K562 (cell line): ENCODE measurements around the gene EPS8. TPM values are rescaled to one million over a fixed set of nuclear protein-coding genes. Genes with fewer than 3 reads are reported as not detected.

Experiments
- ATAC-seq: fragments of 200-7000 bp; cut with Tn5 transposase; 3 replicates; pipeline ENCODE4 v1.9.1; 2020; ENCODE audit warnings: moderate library complexity
- BruUV-seq: library from RNA; stranded (reverse); fragments of 400-500 nt; replicated peaks from 2 replicates; lab custom pipeline; 2021; lab: Mats Ljungman, UMichigan
- CTCF ChIA-PET: fragments of 300-600 bp; formaldehyde crosslinking; extraction: SDS; loops from one replicate; lab custom pipeline; 2021; ENCODE audit warnings: low intra/inter-chr PET ratio; lab: Yijun Ruan, JAX
- POLR2A ChIA-PET: fragments of 300-600, 350-650 bp; sonication (Branson Sonifier 250); formaldehyde crosslinking; extraction: SDS; loops from one replicate; lab custom pipeline; 2021; ENCODE audit warnings: antibody characterized with exemption, inconsistent platforms; lab: Yijun Ruan, JAX
- DNase-seq, 4 experiments: peaks; one replicate each; pipeline versions ENCODE4 v3.0.0 to v3.0.0-alpha.2; 2011 to 2018; ENCODE audit warnings: low spot score in 3 of 4, mixed read lengths in 3 of 4; ENCODE audit errors: extremely low read depth in 1 of 4
- FAIRE-seq: peaks from 2 replicates; lab custom pipeline; 2011; peaks lifted over from hg19 to GRCh38; lab: Jason Lieb, UNC
- H2AFZ ChIP-seq: 2 replicates; pipeline ENCODE4 v1.6.0; 2011; ENCODE audit warnings: low read depth, low read length, control low read depth, inconsistent platforms
- H3K27ac ChIP-seq: fragments of 200-600 bp; 3 replicates; pipeline ENCODE4 v1.8.0; 2011; ENCODE audit warnings: low read depth, mild to moderate bottlenecking, control low read depth, inconsistent platforms, low read length, moderate library complexity, mixed read lengths; ENCODE audit errors: extremely low read depth
- H3K27me3 ChIP-seq, 2 experiments: fragments of 300-600 bp in 1 of 2; 2 replicates in 1 of 2; 3 replicates in 1 of 2; pipeline versions ENCODE4 v1.6.0 to v1.8.0; 2011; ENCODE audit warnings: inconsistent platforms in 2 of 2, low read length in 2 of 2, mild to moderate bottlenecking in 1 of 2, mixed read lengths in 1 of 2, moderate library complexity in 1 of 2; ENCODE audit not compliant: control insufficient read depth in 2 of 2, insufficient read depth in 2 of 2
- H3K36me3 ChIP-seq: fragments of 300-600 bp; 3 replicates; pipeline ENCODE4 v1.8.0; 2011; ENCODE audit warnings: mild to moderate bottlenecking, low read length, inconsistent platforms; ENCODE audit not compliant: control insufficient read depth, insufficient read depth
- H3K4me1 ChIP-seq, 2 experiments: fragments of 200-600 bp in 1 of 2; replicated peaks in 1 of 2; 2 replicates in 1 of 2; 3 replicates in 1 of 2; pipeline versions ENCODE4 v1.5.1 to v1.8.0; 2011; ENCODE audit warnings: inconsistent platforms in 2 of 2, low read length in 2 of 2, mild to moderate bottlenecking in 1 of 2, mixed read lengths in 1 of 2, moderate library complexity in 1 of 2; ENCODE audit not compliant: control insufficient read depth in 2 of 2, insufficient read depth in 2 of 2
- H3K4me2 ChIP-seq: 2 replicates; pipeline ENCODE4 v1.6.1; 2011; ENCODE audit warnings: low read length, control low read depth, inconsistent platforms, mixed read lengths; ENCODE audit not compliant: insufficient read depth
- H3K4me3 ChIP-seq: fragments of 200-600 bp; sonication (generic), shearing (Covaris generic); 2 replicates; pipeline ENCODE4 v1.5.1; 2016; ENCODE audit warnings: control low read depth, inconsistent platforms
- H3K79me2 ChIP-seq: fragments of 200-600 bp; 3 replicates; pipeline ENCODE4 v1.8.0; 2011; ENCODE audit warnings: low read length, inconsistent platforms; ENCODE audit not compliant: control insufficient read depth, insufficient read depth
- H3K9ac ChIP-seq, 2 experiments: 2 replicates each; pipeline versions ENCODE4 v1.6.0 to v1.6.1; 2011; ENCODE audit warnings: low read depth in 2 of 2, low read length in 2 of 2, control low read depth in 1 of 2, inconsistent platforms in 1 of 2, mild to moderate bottlenecking in 1 of 2, mixed read lengths in 1 of 2; ENCODE audit not compliant: insufficient read depth in 1 of 2
- H3K9me1 ChIP-seq: one replicate; pipeline ENCODE4 v1.6.0; 2011; ENCODE audit warnings: inconsistent platforms, mild to moderate bottlenecking, low read length, moderate library complexity; ENCODE audit not compliant: control insufficient read depth, insufficient read depth
- H3K9me3 ChIP-seq: replicated peaks from 2 replicates; pipeline ENCODE4 v1.5.1; 2011; ENCODE audit warnings: low read depth, low read length, inconsistent platforms; ENCODE audit not compliant: control insufficient read depth, insufficient read depth
- H4K20me1 ChIP-seq: replicated peaks from 2 replicates; pipeline ENCODE4 v1.6.1; 2011; ENCODE audit warnings: low read length, inconsistent platforms, mixed read lengths; ENCODE audit not compliant: control insufficient read depth, insufficient read depth
- FUS ChIP-seq: fragments of 200-400 bp; formaldehyde crosslinking; optimal IDR thresholded peaks from 2 replicates; pipeline ENCODE3; 2017; ENCODE audit warnings: low read depth, low read length
- RBBP5 ChIP-seq: fragments of 200-600 bp; sonication (generic); IDR thresholded peaks from 2 replicates; pipeline ENCODE4 v1.6.1; 2012; ENCODE audit warnings: borderline replicate concordance, mild to moderate bottlenecking, low read length, control low read depth, inconsistent platforms; ENCODE audit not compliant: insufficient read depth, poor library complexity, severe bottlenecking
- SNAPC5 ChIP-seq: fragments of 250-450 bp; sonication (Bioruptor Pico); IDR thresholded peaks from 2 replicates; pipeline ENCODE4 v1.8.0; 2021; ENCODE audit warnings: moderate library complexity, mild to moderate bottlenecking, inconsistent platforms
- STAT5A ChIP-seq: IDR thresholded peaks from 2 replicates; pipeline ENCODE4 v1.6.1; 2012; ENCODE audit warnings: low read length, inconsistent platforms, borderline replicate concordance
- ZNF780A ChIP-seq: fragments of 250-450 bp; sonication (Bioruptor Pico); IDR thresholded peaks from 2 replicates; pipeline ENCODE4 v1.5.0; 2021; ENCODE audit warnings: mild to moderate bottlenecking
- WGBS: fragments of 100-300 bp; shearing (Covaris generic); methylation state at CpG from one replicate; pipeline ENCODE4 v1.1.6; 2016; ENCODE audit warnings: low coverage, mixed read lengths; ENCODE audit not compliant: insufficient coverage; ENCODE audit errors: missing lambda C conversion rate; 5-methylcytosine and 5-hydroxymethylcytosine counted together
- in situ Hi-C: fragments of 300-500 bp; cut with MboI; formaldehyde crosslinking; loops from 4 replicates; pipeline ENCODE4 v1.15.0; 2018; ENCODE audit warnings: inconsistent platforms, mixed read lengths
- intact Hi-C: fragments of 100-400 bp; cut with micrococcal nuclease; formaldehyde crosslinking; loops from 2 replicates; pipeline ENCODE4 v1.14.2; 2022
- polyA plus RNA-seq, 8 experiments: library from polyadenylated mRNA; depleted of rRNA in 4 of 8; stranded (reverse) in 5 of 8; unstranded in 3 of 8; fragments of >200 nt; fragmentation: Nextera tagmentation in 2 of 8; fragmentation: Illumina TruSeq in 1 of 8; extraction: Ambion mirVana in 2 of 8; extraction: Trizol in 1 of 8; gene quantifications; 2 replicates each; pipeline versions ENCODE4 v1.2.1 to v1.2.3, GENCODE V29; 2011 to 2014; ENCODE audit warnings: inconsistent platforms in 1 of 8, missing spikeins in 1 of 8
- total RNA-seq, 7 experiments: library from RNA; depleted of rRNA in 6 of 7; stranded (reverse); fragments of >200 nt in 6 of 7; fragmentation: Illumina TruSeq in 2 of 7; extraction: Trizol in 2 of 7; gene quantifications; 2 replicates each; pipeline versions ENCODE4 v1.2.1 to v1.2.3, GENCODE V29; 2011 to 2021; ENCODE audit warnings: low replicate concordance in 1 of 7

Gene EPS8
- total and polyA plus RNA-seq, 9 of the 15 experiments (the other 6 are each of a cell fraction or from before 2014, with no cell fraction given), result 0.10 to 1.9 (median 0.33) TPM

DNA sequence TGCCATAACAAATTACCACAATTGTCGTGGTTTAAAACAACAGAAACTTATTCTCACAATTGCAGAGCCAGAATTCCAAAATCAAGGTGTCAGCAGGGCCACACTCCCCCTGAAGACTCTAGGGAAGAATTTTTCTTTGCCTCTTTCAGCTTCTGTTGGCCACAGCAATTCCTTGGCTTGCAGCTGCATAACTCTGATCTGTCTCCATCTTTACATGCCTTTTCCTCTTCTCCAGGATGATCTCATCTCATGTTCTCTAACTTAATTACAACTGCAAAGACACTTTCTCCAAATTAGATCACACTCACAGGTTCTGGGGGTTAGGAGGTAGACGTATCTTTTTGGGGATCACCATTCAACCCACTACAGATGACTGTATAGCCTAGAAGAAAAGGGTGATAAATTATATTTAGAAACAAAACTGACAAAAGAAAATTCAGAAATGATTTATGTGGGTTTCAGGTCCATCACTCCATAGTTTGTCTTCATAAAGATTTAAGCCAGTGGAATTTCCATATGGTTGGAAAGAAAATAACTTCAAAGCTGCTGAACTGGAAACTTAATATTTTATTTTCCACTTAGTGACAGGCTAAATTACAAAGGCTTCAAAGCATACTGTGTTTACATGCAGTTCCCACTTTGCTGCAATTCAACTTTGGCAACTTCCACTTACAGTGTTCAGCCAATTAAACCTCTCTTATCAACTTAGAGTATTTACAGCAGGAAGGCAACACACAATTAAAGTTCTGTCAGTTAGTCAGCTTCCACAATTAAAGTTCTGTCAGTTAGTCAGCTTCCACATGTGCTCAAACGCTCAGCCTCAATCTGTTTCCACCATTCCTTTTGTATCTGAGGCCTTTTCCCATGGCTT, 213.3 kb downstream of the EPS8 start:
- no peak for TF ChIP-seq STAT5A
- TF ChIP-seq RBBP5, result no peak
- no peak for TF ChIP-seq FUS
- no peak for TF ChIP-seq ZNF780A (CRISPR knock-in tag)
- no peak for TF ChIP-seq SNAPC5 (CRISPR knock-in tag)
- no peak overlapping the region for H3K27ac ChIP-seq
- POLR2A ChIA-PET, result interaction anchor here (0.6 kb wide), 1 partner anchor 809 kb away, joined by 3 read pairs; no protein-coding TSS in a partner anchor
- in situ Hi-C loops, result no loop called here
- no peaks in the 10 kb centered on the region for H4K20me1 ChIP-seq
- no peaks in the 10 kb centered on the region for H3K79me2 ChIP-seq
- DNase-seq (no peak), ATAC-seq (no peak), FAIRE-seq (no peak)
- BruUV-seq, result no TSS peak
- CTCF ChIA-PET, result no interaction called here
- no peaks in the 10 kb centered on the region for H3K36me3 ChIP-seq
- no peaks in the 10 kb centered on the region for H3K9me3 ChIP-seq
- WGBS, result 3% methylated on average over 3 of the region's 3 CpGs
- H3K4me2 ChIP-seq, result no peak overlapping the region
- H3K9me1 ChIP-seq, result no peaks in the 10 kb centered on the region
- no peak overlapping the region for H2AFZ ChIP-seq
- H3K9ac ChIP-seq, result no peak overlapping the region
- H3K4me3 ChIP-seq, result no peak overlapping the region
- H3K4me1 ChIP-seq, result no peaks in the 10 kb centered on the region
- intact Hi-C loops, result no loop called here
- no peaks in the 10 kb centered on the region for H3K27me3 ChIP-seq
